ENCODE data around the gene HELZ2. TPM values are rescaled to one million over a fixed set of nuclear protein-coding genes. Genes with fewer than 3 reads are reported as not detected.
"Not testable (repeated sequence)": the region's sequence is repeated elsewhere in the genome, so short reads cannot be mapped to it uniquely, and the experiment has no call there.

Gene HELZ2
- total RNA-seq, 2 donors from 2014 or later: 3.1 to 28.8 TPM

- ATAC-seq: no peak
- no peaks in the 10 kb centered on the region for H3K9me3 Mint-ChIP-seq
- no peak for DNase-seq (ENCODE audit: low spot score in 2 of 2)
- H3K36me3 Mint-ChIP-seq: peaks cover 0 to 5% of the 10 kb centered on the region in 2 donors
- no peak overlapping the region for H3K27ac Mint-ChIP-seq
Measured at GRCh38 chr20:63563225-63563935, 10.7 kb downstream of the HELZ2 start.

- ATAC-seq (no peak), DNase-seq (ENCODE audit: low spot score in 2 of 2) (no peak)
- H3K27ac Mint-ChIP-seq: no peak overlapping the region
- H3K36me3 Mint-ChIP-seq: peaks cover 0 to 5% of the 10 kb centered on the region in 2 donors
- H3K9me3 Mint-ChIP-seq: no peaks in the 10 kb centered on the region
Measured at GRCh38 chr20:63562461-63563224, 11.4 kb downstream of the HELZ2 start.

- Mint-ChIP-seq H3K27ac (no peak overlapping the region), H3K36me3 (peaks cover 0 to 5% of the 10 kb centered on the region in 2 donors), H3K9me3 (no peaks in the 10 kb centered on the region)
- DNase-seq (ENCODE audit: low spot score in 2 of 2): no peak
- no peak for ATAC-seq
Measured at GRCh38 chr20:63561624-63562396, 12.2 kb downstream of the HELZ2 start.

GRCh38 chr20:63560856-63561609 lies 13.0 kb downstream of the HELZ2 start:
- ATAC-seq (no peak), DNase-seq (ENCODE audit: low spot score in 2 of 2) (no peak)
- Mint-ChIP-seq H3K9me3 (no peaks in the 10 kb centered on the region), H3K27ac (no peak overlapping the region), H3K36me3 (peaks cover 0 to 5% of the 10 kb centered on the region in 2 donors)

- DNase-seq (ENCODE audit: low spot score in 2 of 2): no peak
- Mint-ChIP-seq H3K36me3 (peaks cover 0 to 5% of the 10 kb centered on the region in 2 donors), H3K9me3 (no peaks in the 10 kb centered on the region), H3K27ac (no peak overlapping the region)
- ATAC-seq: peak; percentile 33 to 60
Measured at GRCh38 chr20:63560333-63560805, 13.7 kb downstream of the HELZ2 start.

- not testable (repeated sequence) for DNase-seq (ENCODE audit: low spot score in 2 of 2); H3K9me3 Mint-ChIP-seq; H3K27ac Mint-ChIP-seq; H3K36me3 Mint-ChIP-seq
- ATAC-seq: peak in 1 of 2 donors; percentile 24
Measured at GRCh38 chr20:63559485-63560332, 14.3 kb downstream of the HELZ2 start.

GRCh38 chr20:63558804-63559484 lies 15.1 kb downstream of the HELZ2 start:
- no peak for ATAC-seq
- peaks cover 0 to 5% of the 10 kb centered on the region in 2 donors for H3K36me3 Mint-ChIP-seq
- H3K27ac Mint-ChIP-seq: no peak overlapping the region

GRCh38 chr20:63557481-63557891 lies 16.6 kb downstream of the HELZ2 start:
- ATAC-seq (no peak), DNase-seq (ENCODE audit: low spot score in 2 of 2) (no peak)
- Mint-ChIP-seq H3K27ac (no peak overlapping the region), H3K9me3 (no peaks in the 10 kb centered on the region), H3K36me3 (peaks cover 0 to 5% of the 10 kb centered on the region in 2 donors)

More at GRCh38 chr20:63558804-63559484, 15.1 kb downstream of the HELZ2 start:
- no peaks in the 10 kb centered on the region for H3K9me3 Mint-ChIP-seq
- no peak for DNase-seq (ENCODE audit: low spot score in 2 of 2)

GRCh38 chr20:63556873-63557478 lies 17.1 kb downstream of the HELZ2 start:
- no peaks in the 10 kb centered on the region for H3K9me3 Mint-ChIP-seq
- DNase-seq (ENCODE audit: low spot score in 2 of 2): no peak
- H3K36me3 Mint-ChIP-seq: peaks cover 0 to 5% of the 10 kb centered on the region in 2 donors
- no peak for ATAC-seq
- H3K27ac Mint-ChIP-seq: no peak overlapping the region

- peaks cover 0 to 5% of the 10 kb centered on the region in 2 donors for H3K36me3 Mint-ChIP-seq
Measured at GRCh38 chr20:63555661-63556381, 18.2 kb downstream of the HELZ2 start.

GRCh38 chr20:63554361-63555278 lies 19.4 kb downstream of the HELZ2 start:
- DNase-seq (ENCODE audit: low spot score in 2 of 2): no peak
- no peak for ATAC-seq
- H3K36me3 Mint-ChIP-seq: no peaks in the 10 kb centered on the region
- no peaks in the 10 kb centered on the region for H3K9me3 Mint-ChIP-seq
- no peak overlapping the region for H3K27ac Mint-ChIP-seq

More at GRCh38 chr20:63555661-63556381, 18.2 kb downstream of the HELZ2 start:
- ATAC-seq (no peak), DNase-seq (ENCODE audit: low spot score in 2 of 2) (no peak)
- no peaks in the 10 kb centered on the region for H3K9me3 Mint-ChIP-seq
- H3K27ac Mint-ChIP-seq: no peak overlapping the region

GRCh38 chr20:63553933-63554290 lies 20.1 kb downstream of the HELZ2 start, which contains the start of gene FNDC11:
FNDC11 (plus strand) TSS chr20:63554159; CDS start chr20:63555664, 1,505 bp downstream.
- DNase-seq (ENCODE audit: low spot score in 2 of 2) (no peak), ATAC-seq (peak; percentile 34 to 38)
- H3K9me3 Mint-ChIP-seq: no peaks in the 10 kb centered on the region
- peak within 1 kb of the TSS in 1 of 2 donors; percentile 72 for H3K27ac Mint-ChIP-seq
- H3K36me3 Mint-ChIP-seq: no peaks in the 10 kb centered on the region

Measured in activated naive CD4-positive, alpha-beta T cell treated with anti-CD3 and anti-CD28 coated beads, Interleukin-2, amount 50 U/mL, for 72 hours (primary cell).